GM12891 (cell line): ENCODE results near the gene EPB41L2.

Experiments used
- POLR2A ChIP-seq: IDR thresholded peaks from 2 replicates; pipeline ENCODE4 v1.6.1; 2011; ENCODE audit warnings: low read depth, low read length, control low read depth
- POLR2AphosphoS5 ChIP-seq: IDR thresholded peaks from 2 replicates; pipeline ENCODE4 v1.6.1; 2011; ENCODE audit warnings: low read depth, low read length, control low read depth
- POU2F2 ChIP-seq: IDR thresholded peaks from 2 replicates; pipeline ENCODE4 v1.6.1; 2011; ENCODE audit warnings: low read depth, mild to moderate bottlenecking, control low read depth, low read length, moderate library complexity
- TAF1 ChIP-seq: IDR thresholded peaks from 2 replicates; pipeline ENCODE4 v1.6.1; 2011; ENCODE audit warnings: low read depth, low read length, control low read depth

GRCh38 chr6:130836055-130836640 lies 226.9 kb downstream of the EPB41L2 start:
- TF ChIP-seq POLR2AphosphoS5 (no peak), POLR2A (no peak), TAF1 (no peak), POU2F2 (no peak)
